Neural progenitor cell (in vitro differentiated cells): ENCODE measurements around the gene MARCKSL1. TPM values are rescaled to one million over a fixed set of nuclear protein-coding genes. Genes with fewer than 3 reads are reported as not detected.

Experiments used
- DNase-seq: peaks from one replicate; pipeline ENCODE4 v3.0.0-alpha.2; 2016; ENCODE audit warnings: low spot score
- H2AFZ ChIP-seq: fragments of 200-600 bp; sonication (generic); replicated peaks from 2 replicates; pipeline ENCODE4 v1.6.1; 2016; ENCODE audit warnings: antibody characterized with exemption
- H3F3A ChIP-seq: fragments of 200-600 bp; sonication (generic); 2 replicates; pipeline ENCODE4 v1.6.1; 2016; ENCODE audit warnings: antibody characterized with exemption, low read depth
- H3K27ac ChIP-seq: fragments of 200-600 bp; sonication (generic); 2 replicates; pipeline ENCODE4 v1.5.1; 2016; ENCODE audit warnings: mild to moderate bottlenecking
- H3K27me3 ChIP-seq: fragments of 200-600 bp; sonication (generic); 2 replicates; pipeline ENCODE4 v1.6.1; 2016; ENCODE audit warnings: mild to moderate bottlenecking, moderate library complexity
- H3K36me3 ChIP-seq: fragments of 200-600 bp; sonication (generic); 2 replicates; pipeline ENCODE4 v1.5.1; 2016
- H3K4me1 ChIP-seq: fragments of 200-600 bp; sonication (generic); 2 replicates; pipeline ENCODE4 v1.6.1; 2016; ENCODE audit warnings: mixed run types
- H3K4me2 ChIP-seq: fragments of 200-600 bp; sonication (generic); 2 replicates; pipeline ENCODE4 v1.6.1; 2016
- H3K4me3 ChIP-seq: fragments of 200-600 bp; sonication (generic); 2 replicates; pipeline ENCODE4 v1.5.1; 2016
- H3K79me2 ChIP-seq: fragments of 200-600 bp; sonication (generic); 2 replicates; pipeline ENCODE4 v1.6.1; 2016; ENCODE audit warnings: low read depth
- H3K9ac ChIP-seq: fragments of 200-600 bp; sonication (generic); 2 replicates; pipeline ENCODE4 v1.6.1; 2016
- H3K9me3 ChIP-seq: fragments of 200-600 bp; sonication (generic); 2 replicates; pipeline ENCODE4 v1.5.1; 2016; ENCODE audit warnings: low read depth
- H4K20me1 ChIP-seq: fragments of 200-600 bp; sonication (generic); 2 replicates; pipeline ENCODE4 v1.6.1; 2016; ENCODE audit warnings: low read depth
- H3K27ac Mint-ChIP-seq: 3 replicates; pipeline ENCODE4 v1.8.0; 2021; ENCODE audit warnings: mixed read lengths
- H3K27me3 Mint-ChIP-seq: 2 replicates; pipeline ENCODE4 v1.8.0; 2022; ENCODE audit warnings: low read depth, mild to moderate bottlenecking, inconsistent platforms, moderate library complexity, mixed read lengths; ENCODE audit not compliant: insufficient read depth
- H3K36me3 Mint-ChIP-seq: 3 replicates; pipeline ENCODE4 v1.8.0; 2021; ENCODE audit warnings: mixed read lengths
- H3K4me1 Mint-ChIP-seq: 3 replicates; pipeline ENCODE4 v1.8.0; 2021; ENCODE audit warnings: mixed read lengths
- H3K4me3 Mint-ChIP-seq: 3 replicates; pipeline ENCODE4 v1.8.0; 2021; ENCODE audit warnings: mild to moderate bottlenecking, moderate library complexity, mixed read lengths
- H3K9me3 Mint-ChIP-seq: 3 replicates; pipeline ENCODE4 v1.8.0; 2020; ENCODE audit warnings: mixed read lengths
- EZH2 ChIP-seq: fragments of 200-600 bp; sonication (generic); IDR thresholded peaks from 2 replicates; pipeline ENCODE4 v1.6.1; 2017; ENCODE audit warnings: antibody characterized with exemption, mild to moderate bottlenecking, moderate library complexity
- EZH2phosphoT487 ChIP-seq: fragments of 200-600 bp; sonication (generic); IDR thresholded peaks from 2 replicates; pipeline ENCODE4 v1.6.1; 2017; ENCODE audit warnings: antibody characterized with exemption
- total RNA-seq: library from RNA; depleted of rRNA; stranded (reverse); fragments of >200 nt; gene quantifications from 2 replicates; pipeline ENCODE4 v1.2.3, GENCODE V29; 2015; ENCODE audit warnings: low replicate concordance
- TF ChIP-seq, protein P1 (sequence below): fragments of 200-600 bp; sonication (generic); IDR thresholded peaks from 2 replicates; pipeline ENCODE4 v1.5.1; 2017; ENCODE audit warnings: antibody characterized with exemption, mild to moderate bottlenecking

MARCKSL1 gene
- total RNA-seq, 1 donor from 2014 or later: 258 TPM

GRCh38 chr1:32291708-32292538 is 44.1 kb downstream of the MARCKSL1 start, which contains the start of gene HDAC1:
TSS of gene HDAC1 (plus strand) at chr1:32292083. CDS start at chr1:32292170, 87 bp downstream.
- no peaks in the 10 kb centered on the region for H3K9me3 ChIP-seq
- peaks cover 8% of the 10 kb centered on the region for H3K27me3 Mint-ChIP-seq
- peak within 1 kb of the TSS; percentile 54 for H3K9ac ChIP-seq
- no peaks in the 10 kb centered on the region for H3K36me3 ChIP-seq
- no peak within 1 kb of the TSS for H3K27ac ChIP-seq
- H3K4me1 ChIP-seq: no peaks in the 10 kb centered on the region
- H3K9me3 Mint-ChIP-seq: no peaks in the 10 kb centered on the region
- peaks cover 10% of the 10 kb centered on the region for H3K4me1 Mint-ChIP-seq
- peaks cover 26% of the 10 kb centered on the region for H3F3A ChIP-seq
- H4K20me1 ChIP-seq: peaks cover 19% of the 10 kb centered on the region
- peak within 1 kb of the TSS; percentile 88 for H3K4me2 ChIP-seq
- DNase-seq: peak; percentile 92
- peaks cover 48% of the 10 kb centered on the region for H3K79me2 ChIP-seq
- H3K27me3 ChIP-seq: no peaks in the 10 kb centered on the region
- peak within 1 kb of the TSS; percentile 100 for H3K4me3 Mint-ChIP-seq
- peak within 1 kb of the TSS; percentile 89 for H3K4me3 ChIP-seq
- H2AFZ ChIP-seq: peak within 1 kb of the TSS; percentile 44
- peaks cover 8% of the 10 kb centered on the region for H3K36me3 Mint-ChIP-seq
- no peak for TF ChIP-seq EZH2phosphoT487
- TF ChIP-seq, protein P1, sequence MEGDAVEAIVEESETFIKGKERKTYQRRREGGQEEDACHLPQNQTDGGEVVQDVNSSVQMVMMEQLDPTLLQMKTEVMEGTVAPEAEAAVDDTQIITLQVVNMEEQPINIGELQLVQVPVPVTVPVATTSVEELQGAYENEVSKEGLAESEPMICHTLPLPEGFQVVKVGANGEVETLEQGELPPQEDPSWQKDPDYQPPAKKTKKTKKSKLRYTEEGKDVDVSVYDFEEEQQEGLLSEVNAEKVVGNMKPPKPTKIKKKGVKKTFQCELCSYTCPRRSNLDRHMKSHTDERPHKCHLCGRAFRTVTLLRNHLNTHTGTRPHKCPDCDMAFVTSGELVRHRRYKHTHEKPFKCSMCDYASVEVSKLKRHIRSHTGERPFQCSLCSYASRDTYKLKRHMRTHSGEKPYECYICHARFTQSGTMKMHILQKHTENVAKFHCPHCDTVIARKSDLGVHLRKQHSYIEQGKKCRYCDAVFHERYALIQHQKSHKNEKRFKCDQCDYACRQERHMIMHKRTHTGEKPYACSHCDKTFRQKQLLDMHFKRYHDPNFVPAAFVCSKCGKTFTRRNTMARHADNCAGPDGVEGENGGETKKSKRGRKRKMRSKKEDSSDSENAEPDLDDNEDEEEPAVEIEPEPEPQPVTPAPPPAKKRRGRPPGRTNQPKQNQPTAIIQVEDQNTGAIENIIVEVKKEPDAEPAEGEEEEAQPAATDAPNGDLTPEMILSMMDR: no peak
- TF ChIP-seq EZH2: no peak
- peak within 1 kb of the TSS; percentile 94 for H3K27ac Mint-ChIP-seq

DNA sequence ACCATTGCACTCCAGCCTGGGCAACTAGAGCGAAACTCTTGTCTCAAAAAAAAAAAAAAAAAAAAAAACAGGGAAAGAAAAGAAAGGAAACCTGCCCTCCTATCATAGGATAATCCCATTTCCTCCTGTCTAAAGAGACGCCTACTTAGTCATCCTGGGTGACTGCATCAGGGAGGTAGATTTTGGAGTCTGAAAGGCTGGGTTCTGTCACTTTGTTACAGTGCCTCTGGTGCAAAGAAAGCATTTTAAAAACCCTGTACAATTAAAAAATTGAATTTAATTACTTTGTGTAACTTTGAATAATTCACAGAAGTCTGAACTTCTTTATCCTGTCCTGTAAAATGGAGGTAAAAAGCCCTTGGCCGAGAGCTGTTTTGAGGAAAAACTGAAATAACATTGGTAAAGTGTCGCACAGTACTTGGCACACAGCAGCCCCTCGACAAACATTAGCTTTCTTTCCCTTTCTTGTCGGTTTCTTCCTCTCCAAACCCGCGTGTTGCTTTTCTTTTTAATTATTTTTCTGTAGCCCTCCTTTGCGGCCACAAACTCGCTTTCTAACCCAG is 44.8 kb downstream of the MARCKSL1 start:
- H3K27ac Mint-ChIP-seq: no peak overlapping the region
- Histone ChIP-seq H3K27me3 (no peaks in the 10 kb centered on the region), H3K36me3 (no peaks in the 10 kb centered on the region), H3K9ac (no peak overlapping the region), H3K4me3 (peak overlapping the region; percentile 89), H3K9me3 (no peaks in the 10 kb centered on the region), H4K20me1 (peaks cover 12% of the 10 kb centered on the region), H3K4me1 (no peaks in the 10 kb centered on the region), H3K27ac (no peak overlapping the region), H2AFZ (peak overlapping the region; percentile 44), H3F3A (peaks cover 26% of the 10 kb centered on the region), H3K4me2 (peak overlapping the region; percentile 88), H3K79me2 (peaks cover 41% of the 10 kb centered on the region)
- H3K4me3 Mint-ChIP-seq: peak overlapping the region; percentile 100
- peaks cover 10% of the 10 kb centered on the region for H3K4me1 Mint-ChIP-seq
- peaks cover 8% of the 10 kb centered on the region for H3K27me3 Mint-ChIP-seq
- DNase-seq: no peak
- no peaks in the 10 kb centered on the region for H3K9me3 Mint-ChIP-seq
- no peak for TF ChIP-seq EZH2
- TF ChIP-seq, protein P1: no peak
- TF ChIP-seq EZH2phosphoT487: no peak
- peaks cover 4% of the 10 kb centered on the region for H3K36me3 Mint-ChIP-seq

GRCh38 chr1:32289256-32289655 is 46.8 kb downstream of the MARCKSL1 start:
- Histone ChIP-seq H3K79me2 (peaks cover 22% of the 10 kb centered on the region), H3F3A (peaks cover 26% of the 10 kb centered on the region), H3K27me3 (no peaks in the 10 kb centered on the region), H3K27ac (no peak overlapping the region), H4K20me1 (no peaks in the 10 kb centered on the region), H3K4me2 (no peak overlapping the region), H3K4me1 (no peaks in the 10 kb centered on the region), H3K4me3 (no peak overlapping the region), H3K9ac (no peak overlapping the region), H3K9me3 (no peaks in the 10 kb centered on the region), H2AFZ (no peak overlapping the region), H3K36me3 (no peaks in the 10 kb centered on the region)
- Mint-ChIP-seq H3K4me1 (peaks cover 7% of the 10 kb centered on the region), H3K9me3 (no peaks in the 10 kb centered on the region), H3K27ac (no peak overlapping the region), H3K36me3 (no peaks in the 10 kb centered on the region), H3K27me3 (peaks cover 14% of the 10 kb centered on the region), H3K4me3 (no peak overlapping the region)
- DNase-seq: no peak
- TF ChIP-seq, protein P1: no peak
- TF ChIP-seq EZH2 (no peak), EZH2phosphoT487 (no peak)
